ENCODE measurements around the gene SMARCAL1.

GRCh38 chr2:216405588-216405987 is 6.7 kb upstream of the SMARCAL1 start:
- TF ChIP-seq CTCF (IDR thresholded peaks at IDR 0.05; ENCODE audit: low read depth, low read length) (no peak), EZH2phosphoT487 (IDR thresholded peaks at IDR 0.05; ENCODE audit: low read depth) (no peak)
